Measurements from ENCODE around the gene TRPM2. TPM values are rescaled to one million over a fixed set of nuclear protein-coding genes. Genes with fewer than 3 reads are reported as not detected.

Gene TRPM2
- total and polyA plus RNA-seq, 2 donors (not counting 3 experiments of a cell fraction or from before 2014, with no cell fraction given), result not detected

GRCh38 chr21:44413566-44414290 is 60.3 kb downstream of the TRPM2 start:
- POLR2A ChIA-PET, result no interaction called here
- intact Hi-C loops (cut with micrococcal nuclease), result no loop called here
- no peaks in the 10 kb centered on the region for H3K27me3 ChIP-seq (ENCODE audit: control insufficient read depth in 2 of 2, insufficient read depth in 2 of 2, low read length in 2 of 2)

More at GRCh38 chr21:44413566-44414290, 60.3 kb downstream of the TRPM2 start:
- dilution Hi-C loops (cut with MboI; ENCODE audit: extremely low pct_ligation_motif_present, low sequenced_read_pairs), result no loop called here
- H3K36me3 ChIP-seq (ENCODE audit: control insufficient read depth in 2 of 2, extremely low read depth in 1 of 2, insufficient read depth in 2 of 2, low read length in 2 of 2), result no peaks in the 10 kb centered on the region
- FAIRE-seq (no peak), DNase-seq (ENCODE audit: low read depth, low spot score) (no peak)
- H3K9ac ChIP-seq (replicated peaks; ENCODE audit: extremely low read depth, insufficient read depth, low read length), result no peak overlapping the region
- no peaks in the 10 kb centered on the region for H4K20me1 ChIP-seq (replicated peaks; ENCODE audit: control insufficient read depth, extremely low read depth, insufficient read depth, low read length)
- CTCF ChIA-PET, result no interaction called here
- BruUV-seq (replicated peaks), result no TSS peak
- H3K4me2 ChIP-seq (ENCODE audit: insufficient read depth, low read length), result no peak overlapping the region
- H2AFZ ChIP-seq (ENCODE audit: low read depth, low read length), result no peak overlapping the region
- TF ChIP-seq GATA2 (IDR thresholded peaks at IDR 0.05; ENCODE audit: insufficient read depth, insufficient read length, low read depth, low read length), result no peak
- TF ChIP-seq MAX (IDR thresholded peaks at IDR 0.05; ENCODE audit: insufficient read depth, insufficient read length), result no peak
- TF ChIP-seq POLR2A (IDR thresholded peaks at IDR 0.05; ENCODE audit: low read depth, low read length), result no peak
- no peak for TF ChIP-seq POLR2AphosphoS5 (IDR thresholded peaks at IDR 0.05; ENCODE audit: insufficient read depth, low read depth, low read length)
- TF ChIP-seq MYC (IDR thresholded peaks at IDR 0.05; ENCODE audit: low read depth, low read length), result no peak
- TF ChIP-seq CTCF (IDR thresholded peaks at IDR 0.05; ENCODE audit: extremely low read depth in 1 of 2, insufficient read depth in 1 of 2, low read depth in 1 of 2, low read length in 2 of 2), result no peak
- TF ChIP-seq EZH2 (IDR thresholded peaks at IDR 0.05; ENCODE audit: borderline replicate concordance, low read depth, low read length, severe bottlenecking), result no peak
- no peak for TF ChIP-seq FOS (IDR thresholded peaks at IDR 0.05; ENCODE audit: borderline replicate concordance, insufficient read depth, low read length)
- no peak overlapping the region for H3K27ac ChIP-seq (ENCODE audit: insufficient read depth, low read depth, low read length)
- H3K79me2 ChIP-seq (ENCODE audit: control insufficient read depth, insufficient read depth, low read length), result no peaks in the 10 kb centered on the region
- H3K9me3 ChIP-seq (replicated peaks; ENCODE audit: control insufficient read depth, insufficient read depth, low read length), result no peaks in the 10 kb centered on the region
- H3K4me3 ChIP-seq (replicated peaks in 1 of 3; ENCODE audit: insufficient read depth in 1 of 3, low read depth in 1 of 3, low read length in 3 of 3), result no peak overlapping the region
- H3K9me1 ChIP-seq (replicated peaks; ENCODE audit: control insufficient read depth, extremely low read depth, insufficient read depth, low read length), result no peaks in the 10 kb centered on the region
- no peaks in the 10 kb centered on the region for H3K4me1 ChIP-seq (ENCODE audit: control insufficient read depth, extremely low read depth, insufficient read depth, low read length)

All from endothelial cell of umbilical vein (primary cell).